SU-DHL-6 (cell line): Measurements from ENCODE around the gene VILL.

Experiments
- H2AFZ ChIP-seq: fragments of 200-600 bp; sonication (generic); 2 replicates; pipeline ENCODE4 v1.6.1; 2014; ENCODE audit warnings: low read depth, mild to moderate bottlenecking, moderate library complexity, mixed read lengths, antibody characterized with exemption, low read length; ENCODE audit not compliant: severe bottlenecking
- H3F3A ChIP-seq: fragments of 200-600 bp; shearing (Covaris generic); 2 replicates; pipeline ENCODE4 v1.6.0; 2016; ENCODE audit warnings: antibody characterized with exemption, mild to moderate bottlenecking; ENCODE audit not compliant: insufficient read depth
- H3K27ac ChIP-seq: fragments of 200-600 bp; sonication (generic); 2 replicates; pipeline ENCODE4 v1.5.1; 2016; ENCODE audit warnings: low read depth, mild to moderate bottlenecking, low read length, moderate library complexity, mixed read lengths
- H3K27me3 ChIP-seq: fragments of 200-600 bp; sonication (generic), shearing (Covaris generic); 2 replicates; pipeline ENCODE4 v1.6.0; 2014; ENCODE audit warnings: mild to moderate bottlenecking, low read length
- H3K36me3 ChIP-seq: fragments of 200-600 bp; sonication (generic); 2 replicates; pipeline ENCODE4 v1.6.1; 2014; ENCODE audit warnings: mild to moderate bottlenecking, low read length, mixed read lengths
- H3K4me2 ChIP-seq: fragments of 300-600, 200-600 bp; shearing (Covaris generic), sonication (generic); 2 replicates; pipeline ENCODE4 v1.6.0; 2014; ENCODE audit warnings: low read length, low read depth, mild to moderate bottlenecking; ENCODE audit not compliant: poor library complexity, severe bottlenecking
- H3K4me3 ChIP-seq: fragments of 200-600 bp; sonication (generic); 2 replicates; pipeline ENCODE4 v1.5.1; 2014; ENCODE audit warnings: antibody characterized with exemption, low read length, mild to moderate bottlenecking, mixed read lengths; ENCODE audit not compliant: insufficient read depth, poor library complexity, severe bottlenecking
- H3K79me2 ChIP-seq: fragments of 200-600 bp; sonication (generic); 2 replicates; pipeline ENCODE4 v1.6.1; 2014; ENCODE audit warnings: mild to moderate bottlenecking, low read length, moderate library complexity; ENCODE audit not compliant: insufficient read depth
- H3K9ac ChIP-seq: fragments of 200-600 bp; sonication (generic); 2 replicates; pipeline ENCODE4 v1.7.0; 2014; ENCODE audit warnings: mild to moderate bottlenecking, low read length
- H3K9me2 ChIP-seq: fragments of 200-600 bp; sonication (generic); replicated peaks from 2 replicates; pipeline ENCODE4 v1.6.1; 2014; ENCODE audit warnings: low read length; ENCODE audit not compliant: insufficient read depth
- H3K9me3 ChIP-seq: fragments of 200-600 bp; sonication (generic); 2 replicates; pipeline ENCODE4 v1.6.1; 2014; ENCODE audit warnings: low read length, mixed read lengths; ENCODE audit not compliant: insufficient read depth
- H4K20me1 ChIP-seq: fragments of 200-600 bp; sonication (generic); 2 replicates; pipeline ENCODE4 v1.6.1; 2014; ENCODE audit warnings: low read depth, mild to moderate bottlenecking, antibody characterized with exemption, low read length, moderate library complexity, mixed read lengths
- EZH2phosphoT487 ChIP-seq: fragments of 200-600 bp; sonication (generic), shearing (Covaris generic); conservative IDR thresholded peaks from 2 replicates; pipeline ENCODE4 v1.6.1; 2018; ENCODE audit warnings: mild to moderate bottlenecking, antibody characterized with exemption, low read length, moderate library complexity, mixed read lengths
- TF ChIP-seq, protein P1 (sequence below): fragments of 200-600 bp; sonication (generic); IDR thresholded peaks from one replicate; pipeline ENCODE4 v1.5.1; 2017; ENCODE audit warnings: antibody characterized with exemption, mild to moderate bottlenecking, low read length, moderate library complexity; ENCODE audit not compliant: insufficient read depth, poor library complexity, severe bottlenecking

The VILL gene

DNA sequence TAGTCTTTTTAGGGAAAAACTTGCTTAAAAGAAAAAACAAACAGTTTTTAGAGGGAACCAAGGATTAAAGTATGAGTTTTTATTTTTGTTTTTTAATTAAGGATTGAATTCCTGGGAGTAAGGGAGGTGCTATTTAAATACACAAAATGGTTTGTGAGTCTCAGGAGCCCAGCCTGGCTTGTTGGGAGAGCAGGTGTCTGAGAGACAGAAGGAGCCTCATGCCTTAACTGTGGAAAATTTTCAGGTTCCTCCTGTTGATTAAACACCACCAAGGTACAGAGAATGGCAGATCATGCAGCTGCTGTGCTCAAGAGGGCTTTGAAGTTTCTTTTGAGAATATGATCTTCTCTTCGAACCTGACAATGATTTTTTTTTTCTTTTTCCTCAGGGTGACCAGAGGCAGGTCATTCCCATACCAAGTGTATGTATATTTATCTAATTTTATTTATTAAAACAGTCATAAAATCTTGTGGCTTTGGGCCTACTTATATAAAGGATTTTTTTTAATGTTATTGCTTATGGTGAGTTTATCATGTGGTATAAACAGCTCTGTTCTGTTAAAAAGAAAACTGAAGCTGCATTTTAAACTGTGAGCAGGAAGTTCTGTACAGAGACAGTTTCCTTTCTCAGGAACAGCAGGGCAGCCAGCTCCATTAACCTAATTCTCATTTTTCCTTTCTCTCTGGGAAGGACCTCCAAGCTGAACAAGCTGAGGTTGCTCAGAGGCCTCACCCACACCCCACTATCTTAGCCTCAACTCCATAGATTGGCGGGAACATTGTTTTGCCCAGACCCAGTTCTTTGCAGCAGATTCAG lies 33.7 kb upstream of the VILL start:
- no peak overlapping the region for H3K4me2 ChIP-seq
- H4K20me1 ChIP-seq, result no peaks in the 10 kb centered on the region
- H3K27me3 ChIP-seq, result no peaks in the 10 kb centered on the region
- no peak for TF ChIP-seq EZH2phosphoT487
- TF ChIP-seq, protein P1, sequence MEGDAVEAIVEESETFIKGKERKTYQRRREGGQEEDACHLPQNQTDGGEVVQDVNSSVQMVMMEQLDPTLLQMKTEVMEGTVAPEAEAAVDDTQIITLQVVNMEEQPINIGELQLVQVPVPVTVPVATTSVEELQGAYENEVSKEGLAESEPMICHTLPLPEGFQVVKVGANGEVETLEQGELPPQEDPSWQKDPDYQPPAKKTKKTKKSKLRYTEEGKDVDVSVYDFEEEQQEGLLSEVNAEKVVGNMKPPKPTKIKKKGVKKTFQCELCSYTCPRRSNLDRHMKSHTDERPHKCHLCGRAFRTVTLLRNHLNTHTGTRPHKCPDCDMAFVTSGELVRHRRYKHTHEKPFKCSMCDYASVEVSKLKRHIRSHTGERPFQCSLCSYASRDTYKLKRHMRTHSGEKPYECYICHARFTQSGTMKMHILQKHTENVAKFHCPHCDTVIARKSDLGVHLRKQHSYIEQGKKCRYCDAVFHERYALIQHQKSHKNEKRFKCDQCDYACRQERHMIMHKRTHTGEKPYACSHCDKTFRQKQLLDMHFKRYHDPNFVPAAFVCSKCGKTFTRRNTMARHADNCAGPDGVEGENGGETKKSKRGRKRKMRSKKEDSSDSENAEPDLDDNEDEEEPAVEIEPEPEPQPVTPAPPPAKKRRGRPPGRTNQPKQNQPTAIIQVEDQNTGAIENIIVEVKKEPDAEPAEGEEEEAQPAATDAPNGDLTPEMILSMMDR, result no peak
- no peaks in the 10 kb centered on the region for H3K79me2 ChIP-seq
- H3K36me3 ChIP-seq, result no peaks in the 10 kb centered on the region
- H3K27ac ChIP-seq, result no peak overlapping the region
- H2AFZ ChIP-seq, result no peak overlapping the region
- no peak overlapping the region for H3K4me3 ChIP-seq
- H3K9ac ChIP-seq, result no peak overlapping the region
- no peaks in the 10 kb centered on the region for H3F3A ChIP-seq
- H3K9me3 ChIP-seq, result no peaks in the 10 kb centered on the region
- no peaks in the 10 kb centered on the region for H3K9me2 ChIP-seq

DNA sequence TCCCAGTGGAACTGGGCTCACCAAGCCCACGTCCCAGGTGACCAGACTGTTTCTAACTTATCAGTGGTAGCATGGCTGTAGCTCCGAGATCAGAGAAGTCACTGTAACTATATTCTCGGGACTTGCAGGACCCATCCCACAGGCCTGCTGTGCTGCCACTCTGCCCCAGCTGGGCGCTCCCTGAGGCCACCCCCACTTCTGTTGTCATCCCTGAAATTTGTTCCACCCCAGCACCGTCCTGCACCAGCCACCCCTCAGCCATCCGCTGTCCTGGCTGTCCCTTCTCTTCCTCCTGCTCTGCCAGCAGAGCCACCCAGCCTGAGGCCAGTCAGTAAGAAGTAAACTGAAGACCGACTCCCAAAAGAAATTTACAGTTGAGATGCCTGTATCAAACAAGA lies 33.0 kb upstream of the VILL start:
- Histone ChIP-seq H3K27ac (no peak overlapping the region), H3K4me2 (no peak overlapping the region), H3K4me3 (no peak overlapping the region), H4K20me1 (no peaks in the 10 kb centered on the region), H3K9me2 (no peaks in the 10 kb centered on the region), H3K79me2 (no peaks in the 10 kb centered on the region), H3F3A (no peaks in the 10 kb centered on the region), H3K9me3 (no peaks in the 10 kb centered on the region), H3K9ac (no peak overlapping the region), H3K36me3 (no peaks in the 10 kb centered on the region), H2AFZ (no peak overlapping the region), H3K27me3 (no peaks in the 10 kb centered on the region)
- TF ChIP-seq, protein P1, result no peak
- no peak for TF ChIP-seq EZH2phosphoT487

DNA sequence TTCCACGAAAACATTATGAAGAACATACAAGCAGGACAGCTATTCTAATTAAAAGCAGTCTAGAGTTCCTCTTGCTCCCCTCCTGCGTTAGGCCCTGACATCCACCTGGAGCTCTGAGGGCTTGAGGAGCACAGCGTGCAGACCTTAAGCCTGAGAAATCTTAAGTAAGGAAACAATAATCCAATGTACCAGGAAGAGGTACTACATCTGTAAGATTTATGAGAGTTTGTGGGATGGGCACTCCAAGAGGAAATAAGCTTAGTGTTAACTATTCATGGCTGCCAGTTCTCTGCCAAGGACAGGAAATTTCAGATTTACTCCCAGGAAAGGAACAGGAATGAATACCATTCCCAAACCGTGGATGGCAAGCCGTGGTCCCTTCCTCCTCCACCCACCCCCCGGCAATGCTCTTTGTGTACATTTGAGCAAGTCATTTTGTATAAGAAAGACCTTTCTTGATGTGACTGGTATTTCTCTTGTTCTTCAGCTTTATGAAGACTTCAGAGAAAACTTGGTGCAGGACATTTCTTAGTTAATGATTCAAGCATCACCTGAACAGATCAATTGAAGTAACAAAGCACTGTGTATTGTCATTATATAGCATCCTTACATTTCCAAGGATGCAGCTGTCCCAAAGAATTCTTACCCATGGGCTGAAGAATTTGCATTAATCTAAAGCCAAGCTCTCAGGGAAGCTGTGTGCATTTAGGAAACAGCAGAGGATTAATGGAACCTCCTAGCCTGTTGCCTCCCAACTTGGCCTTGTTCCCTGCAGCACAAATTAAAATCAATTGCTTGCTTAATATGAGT lies 28.8 kb upstream of the VILL start:
- Histone ChIP-seq H2AFZ (no peak overlapping the region), H3K9ac (no peak overlapping the region), H3K4me3 (no peak overlapping the region), H3K9me3 (no peaks in the 10 kb centered on the region), H3K27me3 (no peaks in the 10 kb centered on the region), H3K27ac (no peak overlapping the region), H4K20me1 (no peaks in the 10 kb centered on the region), H3K79me2 (no peaks in the 10 kb centered on the region), H3K4me2 (no peak overlapping the region), H3F3A (no peaks in the 10 kb centered on the region), H3K36me3 (no peaks in the 10 kb centered on the region), H3K9me2 (no peaks in the 10 kb centered on the region)
- TF ChIP-seq, protein P1, result no peak
- no peak for TF ChIP-seq EZH2phosphoT487
